ENCODE data around the gene FRMD5. TPM values are rescaled to one million over a fixed set of nuclear protein-coding genes. Genes with fewer than 3 reads are reported as not detected.

Gene FRMD5
- total RNA-seq, 2 donors from 2014 or later, result 25.5 to 52.3 TPM

GRCh38 chr15:44222478-44222877 is 27.4 kb upstream of the FRMD5 start:
- H3K36me3 ChIP-seq, result no peaks in the 10 kb centered on the region
- no peak for TF ChIP-seq CTCF (IDR thresholded peaks at IDR 0.05)
- no peaks in the 10 kb centered on the region for H3K9me3 ChIP-seq
- no peak overlapping the region for H3K4me3 ChIP-seq
- H3K27ac ChIP-seq, result no peak overlapping the region
- no peaks in the 10 kb centered on the region for H3K4me1 ChIP-seq
- no peak for DNase-seq (ENCODE audit: low spot score)
- H3K27me3 ChIP-seq, result no peaks in the 10 kb centered on the region

- H3K36me3 ChIP-seq, result no peaks in the 10 kb centered on the region
- TF ChIP-seq CTCF (IDR thresholded peaks at IDR 0.05), result no peak
- H3K4me3 ChIP-seq, result no peak overlapping the region
- no peak overlapping the region for H3K27ac ChIP-seq
- H3K4me1 ChIP-seq, result no peaks in the 10 kb centered on the region
- DNase-seq (ENCODE audit: low spot score), result no peak
- H3K27me3 ChIP-seq, result no peaks in the 10 kb centered on the region
- H3K9me3 ChIP-seq, result no peaks in the 10 kb centered on the region
Measured at GRCh38 chr15:44219073-44219472, 24.0 kb upstream of the FRMD5 start.

- DNase-seq (ENCODE audit: low spot score), result no peak
- Histone ChIP-seq H3K4me3 (no peak overlapping the region), H3K27me3 (no peaks in the 10 kb centered on the region), H3K9me3 (no peaks in the 10 kb centered on the region), H3K36me3 (no peaks in the 10 kb centered on the region), H3K4me1 (no peaks in the 10 kb centered on the region), H3K27ac (no peak overlapping the region)
- TF ChIP-seq CTCF (IDR thresholded peaks at IDR 0.05), result no peak
Measured at GRCh38 chr15:44216958-44217357, 21.9 kb upstream of the FRMD5 start.

- no peak overlapping the region for H3K4me3 ChIP-seq
- H3K27ac ChIP-seq, result no peak overlapping the region
- no peaks in the 10 kb centered on the region for H3K4me1 ChIP-seq
- H3K36me3 ChIP-seq, result no peaks in the 10 kb centered on the region
- no peak for DNase-seq (ENCODE audit: low spot score)
- no peak for TF ChIP-seq CTCF (IDR thresholded peaks at IDR 0.05)
- no peaks in the 10 kb centered on the region for H3K9me3 ChIP-seq
- H3K27me3 ChIP-seq, result no peaks in the 10 kb centered on the region
Measured at GRCh38 chr15:44215594-44215993, 20.5 kb upstream of the FRMD5 start.

GRCh38 chr15:44208956-44209355 is 13.9 kb upstream of the FRMD5 start:
- no peak for TF ChIP-seq CTCF (IDR thresholded peaks at IDR 0.05)

GRCh38 chr15:44207643-44208042 is 12.6 kb upstream of the FRMD5 start:
- no peak overlapping the region for H3K27ac ChIP-seq
- no peak overlapping the region for H3K4me3 ChIP-seq
- H3K27me3 ChIP-seq, result no peaks in the 10 kb centered on the region
- no peaks in the 10 kb centered on the region for H3K9me3 ChIP-seq
- H3K4me1 ChIP-seq, result no peaks in the 10 kb centered on the region
- no peak for DNase-seq (ENCODE audit: low spot score)
- no peaks in the 10 kb centered on the region for H3K36me3 ChIP-seq
- no peak for TF ChIP-seq CTCF (IDR thresholded peaks at IDR 0.05)

More at GRCh38 chr15:44208956-44209355, 13.9 kb upstream of the FRMD5 start:
- no peaks in the 10 kb centered on the region for H3K9me3 ChIP-seq
- DNase-seq (ENCODE audit: low spot score), result no peak
- no peak overlapping the region for H3K4me3 ChIP-seq
- no peak overlapping the region for H3K27ac ChIP-seq
- H3K36me3 ChIP-seq, result no peaks in the 10 kb centered on the region
- H3K4me1 ChIP-seq, result no peaks in the 10 kb centered on the region
- no peaks in the 10 kb centered on the region for H3K27me3 ChIP-seq

Data from right atrium auricular region (tissue), 2 donors.